ENCODE measurements around the gene DQX1.
"Not testable (repeated sequence)": the region's sequence is repeated elsewhere in the genome, so short reads cannot be mapped to it uniquely, and the experiment has no call there.

The DQX1 gene

DNA sequence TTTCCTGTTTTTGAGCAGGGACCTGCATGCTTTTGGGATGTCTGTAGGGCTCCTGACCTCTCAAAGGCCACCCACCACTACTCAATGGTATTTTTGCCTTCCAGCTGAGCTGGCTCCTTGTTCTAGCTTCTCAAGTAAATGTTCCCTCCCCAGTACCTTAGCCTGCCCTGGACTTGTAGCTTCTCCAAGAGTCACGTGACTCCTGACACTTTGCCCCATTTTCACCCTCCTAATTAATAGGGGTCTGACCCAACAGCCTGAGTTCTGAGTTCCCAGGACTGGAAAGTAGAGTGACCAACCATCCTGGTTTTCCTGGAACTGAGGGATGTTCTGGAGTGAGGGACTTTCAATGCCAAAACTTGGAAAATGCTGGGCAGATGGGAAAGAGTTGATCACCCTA is 30.6 kb downstream of the DQX1 start:
- FAIRE-seq (no peak), DNase-seq (ENCODE audit: insufficient read length, low spot score) (no peak)
- TF ChIP-seq, protein P1, sequence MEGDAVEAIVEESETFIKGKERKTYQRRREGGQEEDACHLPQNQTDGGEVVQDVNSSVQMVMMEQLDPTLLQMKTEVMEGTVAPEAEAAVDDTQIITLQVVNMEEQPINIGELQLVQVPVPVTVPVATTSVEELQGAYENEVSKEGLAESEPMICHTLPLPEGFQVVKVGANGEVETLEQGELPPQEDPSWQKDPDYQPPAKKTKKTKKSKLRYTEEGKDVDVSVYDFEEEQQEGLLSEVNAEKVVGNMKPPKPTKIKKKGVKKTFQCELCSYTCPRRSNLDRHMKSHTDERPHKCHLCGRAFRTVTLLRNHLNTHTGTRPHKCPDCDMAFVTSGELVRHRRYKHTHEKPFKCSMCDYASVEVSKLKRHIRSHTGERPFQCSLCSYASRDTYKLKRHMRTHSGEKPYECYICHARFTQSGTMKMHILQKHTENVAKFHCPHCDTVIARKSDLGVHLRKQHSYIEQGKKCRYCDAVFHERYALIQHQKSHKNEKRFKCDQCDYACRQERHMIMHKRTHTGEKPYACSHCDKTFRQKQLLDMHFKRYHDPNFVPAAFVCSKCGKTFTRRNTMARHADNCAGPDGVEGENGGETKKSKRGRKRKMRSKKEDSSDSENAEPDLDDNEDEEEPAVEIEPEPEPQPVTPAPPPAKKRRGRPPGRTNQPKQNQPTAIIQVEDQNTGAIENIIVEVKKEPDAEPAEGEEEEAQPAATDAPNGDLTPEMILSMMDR (IDR thresholded peaks at IDR 0.05; ENCODE audit: insufficient read depth, missing control alignments), result no peak

DNA sequence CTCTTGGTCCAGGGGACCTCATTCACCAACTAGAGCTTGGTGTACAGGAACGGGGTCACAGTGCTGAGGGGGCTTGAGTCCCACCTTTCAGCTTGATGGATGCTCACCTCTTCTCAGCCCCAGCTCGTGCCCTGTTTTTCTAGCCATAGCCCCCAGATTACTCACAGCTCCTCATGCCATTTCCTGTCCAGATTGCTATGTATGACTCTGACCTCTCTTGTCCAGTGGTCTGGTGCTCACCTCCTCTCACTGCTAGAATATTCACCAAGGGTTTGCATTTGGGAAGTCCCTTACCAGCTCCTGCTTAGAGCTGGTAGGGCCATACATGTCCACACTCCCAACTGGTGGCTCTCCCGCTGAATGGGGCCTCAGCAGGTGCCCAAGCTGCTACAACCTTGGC is 32.5 kb downstream of the DQX1 start:
- FAIRE-seq, result no peak
- DNase-seq (ENCODE audit: insufficient read length, low spot score), result no peak
- TF ChIP-seq, protein P1 (IDR thresholded peaks at IDR 0.05; ENCODE audit: insufficient read depth, missing control alignments), result no peak

DNA sequence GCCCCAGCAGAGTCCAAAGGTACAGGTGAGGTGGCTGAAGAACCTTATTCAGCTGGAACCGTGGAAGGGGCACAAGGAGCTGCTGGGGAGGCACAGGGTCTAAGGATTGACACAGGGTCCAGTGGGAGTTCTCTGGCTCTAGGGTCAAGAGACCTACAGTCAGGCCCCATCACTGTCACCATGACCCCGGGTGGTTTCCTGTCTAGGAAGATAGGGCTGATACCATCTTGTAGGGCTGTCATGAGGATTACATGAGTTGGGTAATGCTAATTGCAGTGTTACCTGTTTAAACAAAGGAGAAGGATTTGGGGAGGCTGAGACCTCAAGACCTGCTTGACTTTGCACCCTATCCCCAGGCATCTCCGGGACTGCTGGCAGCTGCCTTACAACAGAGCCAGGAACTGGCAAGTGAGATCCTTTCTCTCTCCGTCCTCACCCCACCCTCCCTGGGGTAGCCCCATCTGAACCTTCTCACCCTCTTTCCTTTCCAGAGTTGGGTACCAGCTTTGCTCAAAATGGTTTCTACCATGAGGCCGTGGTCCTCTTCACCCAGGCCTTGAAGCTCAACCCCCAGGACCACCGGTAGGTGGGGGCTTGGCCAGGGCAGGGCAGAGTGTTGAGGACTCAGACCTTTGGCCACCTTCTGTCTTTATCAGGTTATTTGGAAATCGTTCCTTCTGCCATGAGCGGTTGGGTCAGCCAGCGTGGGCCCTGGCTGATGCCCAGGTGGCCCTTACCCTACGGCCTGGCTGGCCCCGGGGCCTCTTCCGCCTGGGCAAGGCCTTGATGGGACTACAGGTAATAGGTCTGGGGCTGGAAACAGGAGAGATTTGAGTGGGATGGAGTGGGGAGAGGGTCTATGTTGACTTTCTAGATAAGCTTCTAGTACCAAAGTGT is 34.1 kb downstream of the DQX1 start:
- FAIRE-seq (no peak), DNase-seq (ENCODE audit: insufficient read length, low spot score) (no peak)
- TF ChIP-seq, protein P1 (IDR thresholded peaks at IDR 0.05; ENCODE audit: insufficient read depth, missing control alignments), result no peak

DNA sequence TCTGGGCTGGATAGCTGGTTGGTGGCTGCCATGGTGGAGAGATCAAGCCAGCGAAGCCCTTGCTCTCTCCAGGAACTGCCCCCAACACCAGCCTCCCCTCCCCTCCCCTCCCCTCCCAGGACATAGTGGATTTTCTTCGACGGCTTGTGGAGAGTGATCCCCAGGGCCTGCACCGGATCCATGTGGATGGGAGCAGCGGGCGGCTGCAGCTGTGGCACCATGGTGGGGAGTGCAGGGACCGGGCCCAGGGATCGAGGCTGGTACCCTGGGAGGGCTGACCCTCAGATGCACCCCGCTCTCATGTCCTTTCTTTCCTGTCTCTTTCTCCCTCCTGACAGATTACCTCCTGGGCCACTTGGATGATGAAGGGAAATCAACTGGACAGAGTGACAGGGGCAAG is 36.1 kb downstream of the DQX1 start:
- no peak for FAIRE-seq
- TF ChIP-seq, protein P1 (IDR thresholded peaks at IDR 0.05; ENCODE audit: insufficient read depth, missing control alignments), result no peak

GRCh38 chr2:74488643-74489481 is 37.2 kb downstream of the DQX1 start:
- DNase-seq (ENCODE audit: insufficient read length, low spot score) (no peak), FAIRE-seq (no peak)
- TF ChIP-seq, protein P1 (IDR thresholded peaks at IDR 0.05; ENCODE audit: insufficient read depth, missing control alignments), result no peak

More for the DNA sequence above, 36.1 kb downstream of the DQX1 start:
- DNase-seq (ENCODE audit: insufficient read length, low spot score), result no peak

DNA sequence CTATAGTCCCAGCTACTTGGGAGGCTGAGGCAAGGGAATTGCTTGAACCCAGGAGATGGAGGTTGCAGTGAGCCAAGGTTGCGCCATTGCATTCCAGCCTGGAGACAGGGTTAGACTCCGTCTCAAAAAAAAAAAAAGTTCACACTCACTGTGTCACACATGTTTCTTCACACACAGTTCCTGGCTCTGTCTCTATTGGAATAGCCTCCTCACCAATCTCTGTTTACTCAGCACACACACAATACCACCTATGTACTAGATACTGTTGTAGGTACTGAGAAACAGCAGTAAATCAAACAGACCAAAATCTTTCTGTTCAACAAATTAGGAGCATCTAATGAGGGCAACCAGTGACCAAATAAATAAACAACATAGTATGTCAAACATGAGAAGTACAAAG is 39.9 kb downstream of the DQX1 start:
- DNase-seq (ENCODE audit: insufficient read length, low spot score) (no peak), FAIRE-seq (no peak)
- TF ChIP-seq, protein P1 (IDR thresholded peaks at IDR 0.05; ENCODE audit: insufficient read depth, missing control alignments), result no peak

- FAIRE-seq; DNase-seq (ENCODE audit: insufficient read length, low spot score): not testable (repeated sequence)
Measured at GRCh38 chr2:74483675-74484164, 42.3 kb downstream of the DQX1 start.
